HG03159 (cell line): Measurements from ENCODE around the gene ST3GAL3.
A peak's percentile ranks its signal among the peaks of the same experiment; 100 is the strongest.

Experiments
- ATAC-seq: cut with Tn5 transposase; IDR thresholded peaks from one replicate; pipeline ENCODE4 v1.9.1; 2021; ENCODE audit warnings: mild to moderate bottlenecking, moderate library complexity; ENCODE audit not compliant: unreplicated experiment

ST3GAL3 gene

DNA sequence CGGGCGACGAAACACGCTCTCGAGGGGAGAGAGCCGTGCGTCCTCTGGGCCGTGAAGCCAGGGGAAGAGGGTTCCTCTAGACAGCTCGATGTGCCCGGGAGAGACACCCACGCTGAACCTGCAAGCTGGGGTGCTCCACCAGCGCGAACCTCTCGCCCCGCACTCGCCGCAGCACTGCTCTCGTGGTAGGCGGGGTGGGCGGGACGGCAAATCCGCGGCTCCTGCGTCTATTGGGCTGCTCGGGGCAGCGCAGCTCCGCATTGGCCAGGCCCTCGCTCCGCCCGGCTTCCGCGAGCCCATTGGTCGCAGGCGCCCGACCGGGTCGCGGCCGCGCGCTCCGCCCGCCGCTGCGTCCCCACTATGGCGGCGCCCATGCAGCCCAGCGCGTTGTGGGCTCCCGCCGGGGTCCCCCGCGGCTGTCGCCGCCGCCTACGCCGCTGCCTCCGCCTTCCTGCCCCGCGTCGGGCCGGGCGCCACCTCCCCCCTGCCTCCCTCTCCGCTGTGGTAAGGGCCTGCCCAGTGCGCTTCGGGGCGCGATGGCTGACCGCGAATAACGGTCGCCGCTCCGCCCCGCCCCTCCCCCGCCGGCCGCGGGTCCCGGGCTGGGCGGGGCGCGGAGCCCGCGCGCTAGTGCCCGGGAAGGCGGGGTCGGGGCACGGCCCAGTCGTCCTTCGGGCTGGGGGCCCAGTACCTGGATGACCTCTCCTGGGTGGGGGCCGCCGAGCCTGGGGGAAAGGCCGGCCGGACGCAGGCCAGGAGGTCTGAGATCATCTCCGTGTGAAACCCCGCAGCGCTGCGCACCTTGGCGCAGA is at the start of gene ST3GAL3:
ST3GAL3 (plus strand) TSS at position 347 of the 812 bp plus-strand sequence. CDS start 28,727 bp downstream, outside the sequence.
- peak; percentile 90 for ATAC-seq

DNA sequence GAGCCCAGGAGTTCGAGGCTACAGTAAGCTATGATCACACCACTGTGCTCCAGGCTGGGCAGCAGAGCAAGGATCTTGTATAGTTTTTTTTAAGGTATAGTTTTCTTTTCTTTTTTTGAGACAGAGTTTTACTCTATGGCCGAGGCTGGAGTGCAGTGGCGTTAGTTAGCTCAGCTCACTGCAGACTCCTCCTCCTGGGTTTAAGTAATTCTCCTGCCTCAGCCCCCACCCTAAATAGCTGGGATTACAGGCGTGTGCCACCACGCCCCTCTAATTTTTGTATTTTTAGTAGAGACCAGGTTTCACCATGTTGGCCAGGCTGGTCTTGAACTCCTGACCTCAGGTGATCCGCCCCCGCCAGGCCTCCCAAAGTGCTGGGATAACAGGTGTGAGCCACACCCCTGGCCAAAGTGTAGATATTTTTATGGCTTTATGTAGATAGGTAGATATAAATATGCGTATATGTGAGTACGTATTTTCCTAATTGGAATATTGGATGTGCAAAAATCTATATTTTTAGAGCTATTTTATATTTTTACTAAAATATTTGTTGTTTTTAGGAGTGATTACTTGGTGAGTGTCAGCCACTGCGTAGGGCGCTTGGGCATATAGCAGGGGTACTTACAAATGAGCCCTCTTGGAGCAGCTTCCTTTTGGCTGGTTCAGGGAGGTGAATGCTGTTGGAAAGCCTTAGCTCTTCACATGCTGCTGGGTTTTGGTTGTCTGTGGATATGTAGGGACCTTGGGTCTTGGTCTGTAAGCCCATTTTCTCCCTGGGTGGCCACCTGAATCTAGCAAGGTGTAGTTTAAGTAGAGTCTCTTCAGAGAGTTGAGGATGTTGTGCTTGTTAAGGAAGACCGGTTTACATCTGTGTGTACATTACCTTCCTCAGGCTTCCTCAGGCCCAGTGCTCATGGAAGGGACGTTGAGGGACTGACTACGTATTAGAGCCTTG is 47.8 kb upstream of the ST3GAL3 start:
- ATAC-seq = no peak

DNA sequence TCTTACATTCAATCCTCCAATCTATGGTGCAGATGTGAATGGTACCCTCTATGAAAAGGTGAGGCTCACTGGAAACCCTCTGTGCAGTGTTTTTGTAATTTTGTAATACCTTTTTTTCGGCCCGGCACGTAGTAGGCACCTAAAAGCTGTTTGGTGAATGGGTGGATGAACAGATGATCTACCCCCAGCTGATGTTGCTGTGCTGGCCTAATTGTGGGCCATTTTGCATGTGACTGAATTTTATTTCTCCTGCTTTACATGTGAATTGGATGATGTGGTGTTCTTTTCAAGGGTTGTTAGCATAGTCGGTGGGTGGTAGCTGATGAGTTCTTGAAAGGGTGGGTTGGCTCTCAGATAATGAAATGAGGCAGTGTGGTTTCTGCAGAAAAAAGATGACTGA is 47.0 kb upstream of the ST3GAL3 start:
- no peak for ATAC-seq

GRCh38 chr1:43664369-43664768 is 43.0 kb upstream of the ST3GAL3 start:
- no peak for ATAC-seq

- no peak for ATAC-seq
These were observed 40.7 kb upstream of the ST3GAL3 start for GRCh38 chr1:43666608-43667007.

- ATAC-seq = no peak
These were observed 38.4 kb upstream of the ST3GAL3 start for GRCh38 chr1:43668956-43669355.

DNA sequence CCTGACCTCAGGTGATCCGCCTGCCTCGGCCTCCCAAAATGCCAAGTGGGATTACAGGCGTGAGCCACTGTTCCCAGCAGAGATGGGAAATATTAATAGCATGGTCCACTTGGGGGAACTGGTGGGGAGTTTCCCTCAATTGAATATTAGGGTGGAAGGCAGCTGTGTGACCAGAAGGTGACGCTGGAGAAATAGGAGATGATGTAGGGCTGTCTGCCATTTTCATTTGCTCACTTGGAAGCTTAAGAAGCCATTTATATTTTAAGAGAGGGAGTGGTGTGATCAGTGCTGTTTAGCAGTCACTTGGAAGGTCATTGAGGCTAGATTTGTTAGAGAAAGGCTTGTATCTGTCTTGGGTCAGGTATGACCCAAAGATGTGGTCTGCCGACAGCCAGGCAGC is 37.5 kb upstream of the ST3GAL3 start:
- ATAC-seq = no peak

DNA sequence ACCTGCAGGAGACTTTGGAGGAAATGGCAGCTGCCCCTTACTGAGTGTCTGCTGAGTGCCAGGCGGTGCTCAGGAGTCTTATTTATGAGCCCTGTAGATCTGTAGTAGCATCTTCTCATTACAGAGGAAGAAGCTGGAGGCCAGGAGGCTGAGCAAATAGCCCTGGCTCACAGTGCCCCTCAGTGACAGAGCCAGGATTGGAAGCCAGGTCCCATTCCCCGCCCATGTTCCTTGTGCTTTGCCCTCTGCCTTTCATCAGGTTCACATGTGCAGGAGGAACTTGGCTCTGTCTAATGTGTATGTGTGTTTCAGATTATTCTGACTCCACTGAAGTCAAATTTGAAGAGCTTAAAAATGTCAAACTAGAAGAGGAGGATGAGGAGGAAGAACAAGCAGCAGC is 36.1 kb upstream of the ST3GAL3 start:
- no peak for ATAC-seq

DNA sequence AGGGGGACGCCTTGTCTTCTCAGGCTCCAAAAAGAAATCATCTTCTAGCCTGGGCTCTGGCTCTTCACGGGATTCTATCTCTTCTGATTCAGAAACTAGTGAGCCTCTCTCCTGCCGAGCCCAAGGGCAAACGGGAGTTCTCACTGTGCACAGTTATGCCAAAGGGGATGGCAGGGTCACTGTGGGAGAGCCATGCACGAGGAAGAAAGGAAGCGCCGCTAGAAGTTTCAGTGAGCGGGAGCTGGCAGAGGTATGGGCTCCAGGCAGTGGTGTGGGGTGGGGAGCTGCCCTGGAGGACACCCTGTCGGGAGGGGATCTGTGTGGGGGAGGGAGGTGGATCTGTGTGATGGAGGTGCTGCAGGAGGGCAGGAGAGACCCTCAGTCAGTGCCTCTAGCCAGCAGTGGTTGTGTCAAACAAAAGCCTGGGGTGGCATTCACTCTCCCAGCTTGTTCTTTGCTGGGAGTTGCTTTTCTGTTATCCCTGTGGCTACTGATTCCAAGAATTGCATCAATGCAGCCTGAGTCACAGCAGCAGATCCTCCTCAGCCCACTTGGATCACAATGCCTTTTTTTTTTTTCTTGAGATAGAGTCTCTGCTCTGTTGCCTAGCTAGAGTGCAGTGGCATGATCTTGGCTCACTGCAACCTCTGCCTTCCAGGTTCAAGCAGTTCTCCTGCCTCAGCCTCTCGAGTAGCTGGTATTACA is 35.6 kb upstream of the ST3GAL3 start:
- ATAC-seq = no peak

DNA sequence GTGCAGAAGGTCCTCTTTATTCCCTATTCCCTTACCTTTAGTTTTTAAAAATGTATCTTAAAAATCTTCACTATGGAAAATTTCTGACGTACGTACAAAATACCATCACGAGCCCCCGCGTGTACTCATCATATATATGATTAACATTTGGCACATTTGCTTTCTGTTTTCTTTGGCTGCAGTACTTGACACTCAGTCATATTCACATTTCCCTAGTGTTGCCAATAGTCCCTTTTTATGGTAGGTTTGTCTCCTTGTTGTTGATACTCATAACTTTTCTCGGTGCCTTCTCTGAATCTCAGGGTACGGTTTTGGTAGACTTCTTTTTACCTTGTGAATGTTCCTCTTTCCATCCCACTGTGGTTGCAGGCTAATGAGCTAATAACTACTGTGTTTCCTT is 34.1 kb upstream of the ST3GAL3 start:
- no peak for ATAC-seq

GRCh38 chr1:43678940-43679339 is 28.4 kb upstream of the ST3GAL3 start:
- ATAC-seq = no peak

DNA sequence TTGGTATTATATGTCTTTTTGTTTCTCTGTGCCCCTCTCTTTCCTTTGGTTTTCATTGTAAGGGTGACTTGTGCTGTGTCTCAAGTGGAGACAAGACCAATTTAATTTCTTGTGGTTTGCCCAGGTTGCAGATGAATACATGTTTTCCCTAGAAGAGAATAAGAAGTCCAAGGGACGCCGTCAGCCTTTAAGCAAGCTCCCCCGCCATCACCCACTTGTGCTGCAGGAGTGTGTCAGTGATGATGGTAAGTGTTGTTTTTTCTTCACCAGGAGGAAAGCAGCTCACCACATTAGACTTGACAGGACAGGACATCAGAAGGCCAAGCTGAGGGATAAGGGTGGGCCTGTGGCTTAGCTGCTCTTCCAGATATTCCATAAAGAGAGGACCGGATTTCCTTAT is 23.8 kb upstream of the ST3GAL3 start:
- ATAC-seq = no peak

DNA sequence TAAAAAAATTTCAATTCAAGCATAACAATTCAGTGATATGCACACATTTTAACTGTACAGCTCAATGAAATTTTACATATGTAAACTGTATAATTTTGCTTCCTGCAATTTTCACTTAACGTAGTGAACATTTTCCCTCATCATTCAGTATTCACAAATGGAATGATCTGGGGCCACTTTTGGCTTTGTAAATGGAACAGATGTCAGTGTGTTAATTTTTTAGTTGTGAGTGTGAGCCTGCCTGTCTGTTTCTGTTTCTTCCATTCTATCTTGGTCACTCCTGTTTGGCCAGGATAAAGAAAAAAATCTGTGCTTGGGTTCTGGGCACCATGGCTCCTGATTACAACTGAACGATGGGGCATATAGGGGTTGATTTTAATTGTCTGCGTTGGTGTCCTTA is 20.5 kb upstream of the ST3GAL3 start:
- no peak for ATAC-seq

DNA sequence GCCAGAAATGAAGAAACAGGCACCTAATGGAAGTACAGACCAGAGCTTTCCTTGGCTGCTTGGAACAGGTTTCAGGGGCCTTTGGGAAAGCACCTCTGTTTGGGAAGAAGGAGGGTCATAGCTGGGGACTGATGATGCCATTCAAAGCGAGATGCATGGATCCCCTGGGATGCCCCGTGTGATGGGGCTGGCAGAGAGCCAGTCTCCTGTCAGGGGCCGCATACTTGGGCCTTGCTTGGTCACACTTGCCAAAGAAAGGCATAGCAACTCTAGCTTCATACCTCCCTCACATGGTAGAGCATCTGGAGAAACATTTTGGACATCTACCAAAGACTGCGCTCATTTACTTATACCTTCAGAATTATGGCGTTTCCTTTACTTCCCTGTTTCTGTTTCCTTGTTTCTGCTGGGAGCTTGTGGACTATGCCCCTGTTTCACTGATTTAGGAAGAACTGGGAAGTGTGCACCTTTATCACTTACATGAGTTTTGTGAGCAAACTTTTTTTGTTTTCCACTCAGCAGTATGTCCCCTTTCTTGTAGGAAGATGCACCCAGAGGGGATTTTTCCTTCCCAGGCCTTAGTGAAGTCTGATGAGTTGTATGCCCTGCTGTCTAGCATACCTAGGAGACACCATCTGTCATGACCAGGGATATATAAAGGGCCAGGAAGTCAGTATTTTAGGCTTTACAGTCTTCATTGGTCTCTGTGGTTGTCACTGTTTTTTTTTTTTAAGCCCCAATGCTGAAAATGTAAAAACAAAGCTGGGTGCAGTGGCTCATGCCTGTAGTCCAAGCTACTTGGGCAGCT is 19.8 kb upstream of the ST3GAL3 start:
- ATAC-seq = no peak

DNA sequence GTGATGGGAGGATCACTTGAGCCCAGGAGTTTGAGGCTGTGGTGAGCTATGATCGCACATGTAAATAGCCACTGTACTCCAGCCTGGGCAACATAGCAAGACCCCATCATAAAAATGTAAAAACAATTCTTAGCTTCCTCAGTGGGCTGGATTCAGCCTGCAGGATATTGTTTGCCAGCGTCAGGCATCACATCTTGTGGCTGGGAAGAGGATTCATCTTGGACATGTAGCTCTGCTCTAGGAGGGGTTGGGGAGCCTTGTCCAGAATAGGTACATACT is 19.3 kb upstream of the ST3GAL3 start:
- ATAC-seq = no peak

- ATAC-seq = no peak
These were observed 18.7 kb upstream of the ST3GAL3 start for GRCh38 chr1:43688594-43689000.

GRCh38 chr1:43689289-43689688 is 18.0 kb upstream of the ST3GAL3 start:
- ATAC-seq = no peak

DNA sequence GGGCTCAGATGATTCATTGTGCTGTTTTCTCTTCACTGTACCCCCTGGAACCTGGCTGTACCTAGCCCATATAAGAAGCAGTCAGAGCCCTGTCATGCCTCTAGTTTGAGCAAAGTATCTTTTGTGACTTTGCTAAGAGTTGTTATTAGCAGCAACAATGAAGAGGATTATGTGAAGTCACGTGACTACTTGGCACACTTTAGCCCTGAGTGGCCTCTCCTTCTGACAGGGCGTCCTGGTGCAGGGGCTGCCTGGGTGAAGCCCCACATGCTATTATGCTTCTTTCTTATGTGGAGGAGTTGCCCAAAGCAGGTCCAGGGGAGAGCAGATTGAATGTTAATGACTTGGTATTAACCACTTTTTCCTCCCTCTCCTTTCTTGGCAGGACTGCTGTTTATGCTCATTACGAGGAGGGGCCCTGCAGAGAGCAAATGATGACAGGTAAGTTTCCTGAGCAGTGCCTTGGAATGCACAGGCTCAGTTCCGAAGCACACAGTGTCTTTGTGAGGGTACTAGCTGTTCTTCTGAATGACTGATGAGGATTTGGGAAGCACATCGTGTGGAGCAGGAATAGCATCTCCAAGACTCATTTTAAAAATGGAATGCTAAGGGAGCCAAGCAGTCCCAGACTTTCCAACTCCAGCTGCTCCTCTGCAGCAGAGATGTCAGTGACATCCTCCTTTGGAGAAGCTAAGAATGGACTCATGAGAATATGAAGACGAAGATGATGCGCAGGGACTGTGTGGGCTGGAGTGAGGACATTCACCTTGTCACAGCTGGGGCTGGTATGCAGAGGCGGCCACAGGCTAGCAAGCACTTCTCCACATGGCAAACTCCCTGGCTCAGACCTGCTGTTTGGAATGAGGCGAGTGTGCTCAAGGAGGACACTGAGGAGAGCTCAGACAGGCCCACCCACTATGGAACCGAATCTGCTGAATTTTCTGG is 15.2 kb upstream of the ST3GAL3 start:
- ATAC-seq = no peak

DNA sequence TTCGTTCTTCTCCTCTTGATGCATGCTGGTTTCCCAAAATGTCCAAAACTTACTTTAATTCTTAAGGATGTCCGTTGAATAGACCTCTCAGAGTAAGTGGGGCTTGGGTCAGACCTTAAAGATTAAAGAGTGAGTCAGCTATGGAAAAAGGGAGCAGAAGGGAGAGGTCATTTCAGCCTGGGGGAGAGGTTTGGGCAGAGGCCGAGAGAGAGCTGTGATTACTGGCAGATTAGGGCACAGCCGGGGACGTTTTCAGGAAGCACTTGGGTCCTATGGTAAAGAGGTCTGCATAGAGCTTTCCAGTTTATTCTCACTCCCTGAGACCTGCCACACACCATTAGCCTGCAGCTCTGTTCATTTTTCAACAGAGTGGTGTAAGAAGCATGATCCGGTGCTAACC is 14.0 kb upstream of the ST3GAL3 start:
- no peak for ATAC-seq

- ATAC-seq = no peak
These were observed 8.1 kb upstream of the ST3GAL3 start for GRCh38 chr1:43699281-43699680.
